Measurements from ENCODE around the gene SAMD4A.

The SAMD4A gene

GRCh38 chr14:54582334-54582733, 15.4 kb downstream of the SAMD4A start:
- TF ChIP-seq CTCF (IDR thresholded peaks at IDR 0.05; ENCODE audit: poor library complexity, severe bottlenecking): no peak
- Histone ChIP-seq H3K9me3 (ENCODE audit: severe bottlenecking) (no peaks in the 10 kb centered on the region), H3K36me3 (ENCODE audit: low read depth) (peaks cover 84% of the 10 kb centered on the region)

GRCh38 chr14:54584097-54584496, 17.2 kb downstream of the SAMD4A start:
- no peaks in the 10 kb centered on the region for H3K9me3 ChIP-seq (ENCODE audit: severe bottlenecking)
- no peaks in the 10 kb centered on the region for H3K27me3 ChIP-seq (ENCODE audit: insufficient read depth, poor library complexity, severe bottlenecking)
- TF ChIP-seq CTCF (IDR thresholded peaks at IDR 0.05; ENCODE audit: poor library complexity, severe bottlenecking): no peak
- no peak overlapping the region for H3K4me3 ChIP-seq (ENCODE audit: severe bottlenecking)
- H3K4me1 ChIP-seq (ENCODE audit: insufficient read depth, poor library complexity, severe bottlenecking): peaks cover 15% of the 10 kb centered on the region
- DNase-seq (ENCODE audit: low spot score) (no peak), ATAC-seq (ENCODE audit: low read depth) (no peak)
- H3K36me3 ChIP-seq (ENCODE audit: low read depth): peaks cover 79% of the 10 kb centered on the region
- H3K27ac ChIP-seq (ENCODE audit: poor library complexity, severe bottlenecking): no peak overlapping the region

More at GRCh38 chr14:54582334-54582733, 15.4 kb downstream of the SAMD4A start:
- peaks cover 11% of the 10 kb centered on the region for H3K4me1 ChIP-seq (ENCODE audit: insufficient read depth, poor library complexity, severe bottlenecking)
- no peak overlapping the region for H3K4me3 ChIP-seq (ENCODE audit: severe bottlenecking)
- H3K27ac ChIP-seq (ENCODE audit: poor library complexity, severe bottlenecking): no peak overlapping the region
- no peaks in the 10 kb centered on the region for H3K27me3 ChIP-seq (ENCODE audit: insufficient read depth, poor library complexity, severe bottlenecking)
- no peak for DNase-seq (ENCODE audit: low spot score)
- no peak for ATAC-seq (ENCODE audit: low read depth)

GRCh38 chr14:54585214-54585613, 18.3 kb downstream of the SAMD4A start:
- H3K27me3 ChIP-seq (ENCODE audit: insufficient read depth, poor library complexity, severe bottlenecking): no peaks in the 10 kb centered on the region
- H3K9me3 ChIP-seq (ENCODE audit: severe bottlenecking): no peaks in the 10 kb centered on the region
- H3K4me1 ChIP-seq (ENCODE audit: insufficient read depth, poor library complexity, severe bottlenecking): peaks cover 26% of the 10 kb centered on the region
- ATAC-seq (ENCODE audit: low read depth) (no peak), DNase-seq (ENCODE audit: low spot score) (no peak)
- H3K4me3 ChIP-seq (ENCODE audit: severe bottlenecking): no peak overlapping the region
- H3K36me3 ChIP-seq (ENCODE audit: low read depth): peaks cover 71% of the 10 kb centered on the region
- TF ChIP-seq CTCF (IDR thresholded peaks at IDR 0.05; ENCODE audit: poor library complexity, severe bottlenecking): no peak
- H3K27ac ChIP-seq (ENCODE audit: poor library complexity, severe bottlenecking): no peak overlapping the region

- Histone ChIP-seq H3K27ac (ENCODE audit: poor library complexity, severe bottlenecking) (peak overlapping the region; percentile 23), H3K36me3 (ENCODE audit: low read depth) (peaks cover 44% of the 10 kb centered on the region), H3K4me3 (ENCODE audit: severe bottlenecking) (no peak overlapping the region), H3K27me3 (ENCODE audit: insufficient read depth, poor library complexity, severe bottlenecking) (no peaks in the 10 kb centered on the region), H3K9me3 (ENCODE audit: severe bottlenecking) (no peaks in the 10 kb centered on the region), H3K4me1 (ENCODE audit: insufficient read depth, poor library complexity, severe bottlenecking) (peaks cover 62% of the 10 kb centered on the region)
- ATAC-seq (ENCODE audit: low read depth): peak; percentile 51; the same call in 1 of the 3 replicates
- no peak for DNase-seq (ENCODE audit: low spot score)
- TF ChIP-seq CTCF (IDR thresholded peaks at IDR 0.05; ENCODE audit: poor library complexity, severe bottlenecking): no peak
Measured at GRCh38 chr14:54589076-54589475, 22.1 kb downstream of the SAMD4A start.

- no peak for DNase-seq (ENCODE audit: low spot score)
- Histone ChIP-seq H3K36me3 (ENCODE audit: low read depth) (peaks cover 41% of the 10 kb centered on the region), H3K9me3 (ENCODE audit: severe bottlenecking) (no peaks in the 10 kb centered on the region), H3K4me3 (ENCODE audit: severe bottlenecking) (no peak overlapping the region), H3K27ac (ENCODE audit: poor library complexity, severe bottlenecking) (peak overlapping the region; percentile 23), H3K4me1 (ENCODE audit: insufficient read depth, poor library complexity, severe bottlenecking) (peaks cover 70% of the 10 kb centered on the region), H3K27me3 (ENCODE audit: insufficient read depth, poor library complexity, severe bottlenecking) (no peaks in the 10 kb centered on the region)
- TF ChIP-seq CTCF (IDR thresholded peaks at IDR 0.05; ENCODE audit: poor library complexity, severe bottlenecking): no peak
- ATAC-seq (ENCODE audit: low read depth): no peak
Measured at GRCh38 chr14:54589843-54590242, 22.9 kb downstream of the SAMD4A start.

All from RWPE2 (cell line).